SIG-M5 treated with dmso at 0.1 percent for 504 hours (cell line): Measurements from ENCODE around the gene PTPN7.
"Not testable (repeated sequence)": the region's sequence is repeated elsewhere in the genome, so short reads cannot be mapped to it uniquely, and the experiment has no call there.

Experiments
- DNase-seq: peaks from one replicate; lab custom pipeline; 2025; ENCODE audit not compliant: unreplicated experiment; lab: John Stamatoyannopoulos, UW

The PTPN7 gene

GRCh38 chr1:202160377-202160940, at the start of gene PTPN7:
Gene PTPN7 (minus strand): TSS chr1:202160602. CDS start chr1:202159402, 1,200 bp downstream.
- DNase-seq = peak; percentile 84

GRCh38 chr1:202208351-202208857, 48.0 kb upstream of the PTPN7 start:
- no peak for DNase-seq

GRCh38 chr1:202207292-202207691, 46.9 kb upstream of the PTPN7 start:
- no peak for DNase-seq

GRCh38 chr1:202205523-202206190, 45.3 kb upstream of the PTPN7 start:
- DNase-seq = no peak

GRCh38 chr1:202204065-202204464, 43.7 kb upstream of the PTPN7 start:
- DNase-seq = no peak

- peak; percentile 74 for DNase-seq
Observed at GRCh38 chr1:202203238-202204039, 43.0 kb upstream of the PTPN7 start.

- DNase-seq = no peak
Observed at GRCh38 chr1:202202500-202203168, 42.2 kb upstream of the PTPN7 start.

GRCh38 chr1:202201971-202202370, 41.6 kb upstream of the PTPN7 start:
- peak; percentile 18 for DNase-seq

GRCh38 chr1:202201266-202201665, 40.9 kb upstream of the PTPN7 start:
- DNase-seq = no peak

- no peak for DNase-seq
Observed at GRCh38 chr1:202200669-202201068, 40.3 kb upstream of the PTPN7 start.

GRCh38 chr1:202200112-202200548, 39.7 kb upstream of the PTPN7 start:
- DNase-seq = no peak

GRCh38 chr1:202199040-202199889, 38.9 kb upstream of the PTPN7 start:
- DNase-seq = no peak

GRCh38 chr1:202198366-202198724, 37.9 kb upstream of the PTPN7 start:
- DNase-seq = no peak

GRCh38 chr1:202197653-202198365, 37.4 kb upstream of the PTPN7 start:
- no peak for DNase-seq

GRCh38 chr1:202194328-202194648, 33.9 kb upstream of the PTPN7 start:
- DNase-seq = no peak

GRCh38 chr1:202193614-202194327, 33.4 kb upstream of the PTPN7 start, which contains the start of gene LGR6:
Gene LGR6 (plus strand): TSS chr1:202193799. CDS start chr1:202193990, 191 bp downstream.
- DNase-seq = no peak

- peak; percentile 52 for DNase-seq
Observed at GRCh38 chr1:202192770-202193613, 32.6 kb upstream of the PTPN7 start.

GRCh38 chr1:202191391-202191790, 31.0 kb upstream of the PTPN7 start:
- DNase-seq = not testable (repeated sequence)
